Fibroblast of peridontal ligament (primary cell): ENCODE data around the gene FAM217B.
A peak's percentile ranks its signal among the peaks of the same experiment; 100 is the strongest.

Experiments
- DNase-seq: peaks from one replicate; pipeline ENCODE4 v3.0.0-alpha.2; 2010; ENCODE audit errors: extremely low read depth

The FAM217B gene, protein sequence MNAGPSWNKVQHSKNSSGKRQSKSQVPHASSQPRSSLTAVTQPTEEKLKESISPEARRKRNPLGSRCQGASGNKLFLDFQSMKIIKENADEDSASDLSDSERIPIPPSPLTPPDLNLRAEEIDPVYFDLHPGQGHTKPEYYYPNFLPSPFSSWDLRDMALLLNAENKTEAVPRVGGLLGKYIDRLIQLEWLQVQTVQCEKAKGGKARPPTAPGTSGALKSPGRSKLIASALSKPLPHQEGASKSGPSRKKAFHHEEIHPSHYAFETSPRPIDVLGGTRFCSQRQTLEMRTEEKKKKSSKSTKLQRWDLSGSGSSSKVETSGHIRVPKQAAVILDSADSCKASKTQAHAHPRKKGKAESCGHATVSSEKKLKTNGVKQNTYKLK

GRCh38 chr20:59940129-59940955 lies at the start of gene FAM217B, which contains the start of gene PPP1R3D:
Gene FAM217B (plus strand): TSS chr20:59940389. CDS start chr20:59943944, 3,555 bp downstream.
Gene PPP1R3D (minus strand): TSS chr20:59940305. CDS start chr20:59939931, 374 bp downstream.
- DNase-seq = peak; percentile 95

- no peak for DNase-seq
Observed at GRCh38 chr20:59891581-59891980, 48.6 kb upstream of the FAM217B start.

DNA sequence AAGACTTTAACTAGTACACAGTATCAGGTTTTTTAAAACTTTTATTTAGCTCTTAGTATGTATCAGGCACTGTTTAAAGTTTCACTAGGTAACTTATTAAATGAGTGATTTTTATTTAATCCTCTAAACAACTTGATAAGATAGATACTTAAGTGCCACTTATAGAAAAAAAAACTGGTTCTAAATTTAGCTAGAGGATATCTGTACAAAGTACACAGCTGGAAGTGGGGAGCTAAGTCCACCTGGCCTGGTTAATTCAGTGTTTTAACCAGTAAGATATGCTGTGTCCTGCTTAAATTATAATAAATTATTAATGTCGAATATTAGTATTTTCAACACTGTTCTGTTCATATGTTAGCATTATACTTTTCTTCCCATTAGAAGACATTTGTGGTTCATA lies 44.3 kb upstream of the FAM217B start:
- DNase-seq = no peak

GRCh38 chr20:59902470-59902869 lies 37.7 kb upstream of the FAM217B start:
- DNase-seq = no peak

- DNase-seq = no peak
Observed at GRCh38 chr20:59903621-59904020, 36.6 kb upstream of the FAM217B start.

GRCh38 chr20:59908855-59909254 lies 31.3 kb upstream of the FAM217B start:
- no peak for DNase-seq

DNA sequence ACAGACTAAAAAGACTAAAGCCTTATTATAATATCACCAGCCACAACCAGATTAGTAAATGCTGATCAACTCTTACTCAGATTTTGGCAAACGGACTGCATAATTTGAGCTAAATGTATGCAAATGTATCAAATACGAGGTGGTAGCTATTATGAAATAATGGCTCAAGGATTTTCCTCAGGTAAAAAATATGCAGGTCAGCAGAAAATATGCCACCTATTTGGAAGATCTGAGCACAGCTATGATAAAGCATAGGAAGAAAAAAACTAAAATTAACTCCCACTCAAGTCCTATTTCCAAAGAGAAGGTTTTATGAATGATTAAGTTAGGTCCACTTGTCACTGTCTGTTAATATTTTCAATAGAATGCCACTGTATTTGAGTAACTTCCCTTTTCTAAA lies 29.1 kb upstream of the FAM217B start:
- DNase-seq = no peak

DNA sequence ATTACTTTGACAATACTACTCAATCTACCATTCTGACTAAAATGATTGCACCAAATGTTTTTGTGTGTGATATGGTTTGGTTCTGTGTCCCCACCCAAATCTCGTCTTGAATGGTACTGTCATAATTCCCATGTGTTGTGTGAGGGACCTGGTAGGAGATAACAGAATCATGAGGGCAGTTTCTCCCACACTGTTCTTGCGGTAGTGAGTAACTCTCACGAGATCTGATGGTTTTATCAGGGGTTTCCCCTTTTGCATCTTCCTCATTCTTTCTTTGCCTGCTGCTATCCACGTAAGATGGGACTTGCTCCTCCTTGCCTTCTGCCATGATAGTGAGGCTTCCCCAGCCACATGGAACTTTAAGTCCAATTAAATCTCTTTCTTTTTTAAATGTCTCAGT lies 27.6 kb upstream of the FAM217B start:
- no peak for DNase-seq

DNA sequence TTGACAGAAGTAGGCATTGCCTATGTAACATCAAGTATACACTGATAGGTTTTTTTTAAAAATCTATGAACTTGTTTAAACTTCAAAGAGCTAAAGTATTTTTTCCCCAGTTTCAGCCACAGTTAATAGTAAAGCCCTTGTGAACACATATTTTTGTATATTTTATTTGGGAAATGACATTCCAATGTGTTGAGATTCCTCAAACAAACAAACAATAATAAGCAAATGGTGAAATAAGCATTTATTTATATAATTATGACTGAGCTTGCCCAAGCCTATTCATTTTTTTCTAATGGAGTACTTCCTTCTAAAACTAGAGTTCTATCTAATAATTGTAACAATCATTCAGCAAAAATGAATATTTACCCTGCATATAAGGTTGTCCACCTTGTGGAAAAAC lies 19.2 kb upstream of the FAM217B start:
- DNase-seq = peak; percentile 8

GRCh38 chr20:59923514-59923913 lies 16.7 kb upstream of the FAM217B start:
- DNase-seq = no peak

DNA sequence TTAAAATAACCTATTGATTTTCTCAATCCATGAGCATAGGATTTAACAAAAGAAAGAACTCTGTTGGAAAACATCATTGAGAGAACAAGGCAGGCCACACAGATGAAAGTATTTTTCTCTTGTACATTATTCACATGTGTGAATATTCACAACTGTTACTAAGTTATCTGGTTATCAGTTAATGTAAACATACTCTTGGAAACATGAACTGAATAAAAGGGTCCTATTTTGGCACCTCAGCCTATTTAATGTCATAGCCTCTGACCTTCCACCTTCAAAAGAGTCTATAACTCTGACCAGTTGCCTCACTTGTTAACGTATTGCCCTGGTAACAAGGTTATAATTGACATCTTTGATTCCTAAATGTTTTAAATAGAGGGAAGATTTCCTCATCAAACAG lies 14.8 kb upstream of the FAM217B start:
- no peak for DNase-seq

DNA sequence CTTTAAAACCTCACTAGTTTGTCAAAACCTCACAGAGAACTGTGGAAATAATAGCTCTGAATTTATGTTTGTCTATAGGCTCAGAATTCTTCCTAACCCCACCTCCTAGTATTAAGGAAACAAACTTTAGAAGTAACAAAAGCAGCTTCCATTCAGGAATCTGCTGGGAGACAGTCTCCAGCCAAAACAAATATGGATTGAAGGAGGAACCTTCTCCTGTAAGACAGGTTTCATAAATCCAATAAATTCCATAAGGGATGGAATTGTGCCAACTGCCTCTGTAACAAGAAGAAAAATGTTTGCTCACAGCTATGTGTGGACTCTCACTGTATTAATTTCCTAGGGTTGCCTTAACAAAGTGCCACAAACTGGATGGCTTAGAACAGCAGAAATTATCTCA lies 14.3 kb upstream of the FAM217B start:
- DNase-seq = no peak

GRCh38 chr20:59931511-59932312 lies 8.5 kb upstream of the FAM217B start:
- DNase-seq = peak; percentile 31

GRCh38 chr20:59932616-59933295 lies 7.4 kb upstream of the FAM217B start:
- no peak for DNase-seq

- DNase-seq = peak; percentile 22
Observed at GRCh38 chr20:59933296-59933848, 6.8 kb upstream of the FAM217B start, which contains the start of gene SYCP2. Gene SYCP2 (minus strand): TSS chr20:59933637. CDS start chr20:59922413, 11,224 bp downstream.

DNA sequence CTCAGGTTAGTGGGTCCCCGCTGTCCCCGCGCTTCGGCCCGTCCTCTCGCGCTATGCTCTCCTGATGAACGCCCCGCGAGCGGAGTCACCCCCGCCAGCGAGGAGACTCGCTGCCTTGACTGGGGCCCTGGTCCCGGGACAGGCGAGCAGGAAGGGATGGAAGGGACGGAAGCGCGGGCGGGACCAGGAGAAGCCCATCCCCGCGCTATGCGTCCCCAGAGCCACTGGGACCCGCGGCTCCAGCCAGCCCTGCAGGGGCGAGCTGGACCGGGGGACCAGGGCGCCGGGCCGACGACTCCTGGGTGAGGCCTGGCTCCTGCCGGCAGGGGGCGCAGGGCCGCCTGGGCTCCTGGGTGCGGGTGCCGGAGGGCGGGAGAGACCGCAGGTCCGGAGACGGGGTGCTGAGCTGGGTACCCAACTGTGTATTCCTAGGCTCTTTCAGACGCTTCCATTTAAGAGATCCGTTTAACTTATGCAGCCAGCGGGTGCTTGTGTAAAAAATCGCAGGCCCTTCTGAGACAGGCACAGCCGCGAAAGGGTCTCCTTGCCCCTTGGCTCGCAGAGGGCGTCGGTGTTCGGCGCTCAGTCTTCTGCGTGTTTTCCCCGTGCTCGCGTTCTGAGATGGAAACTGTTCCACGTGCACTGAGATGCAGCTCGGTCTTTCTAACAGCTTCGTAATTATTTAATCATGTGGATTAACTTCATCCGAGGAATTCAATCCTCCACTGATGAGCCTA lies 6.2 kb upstream of the FAM217B start:
- peak; percentile 54 for DNase-seq

DNA sequence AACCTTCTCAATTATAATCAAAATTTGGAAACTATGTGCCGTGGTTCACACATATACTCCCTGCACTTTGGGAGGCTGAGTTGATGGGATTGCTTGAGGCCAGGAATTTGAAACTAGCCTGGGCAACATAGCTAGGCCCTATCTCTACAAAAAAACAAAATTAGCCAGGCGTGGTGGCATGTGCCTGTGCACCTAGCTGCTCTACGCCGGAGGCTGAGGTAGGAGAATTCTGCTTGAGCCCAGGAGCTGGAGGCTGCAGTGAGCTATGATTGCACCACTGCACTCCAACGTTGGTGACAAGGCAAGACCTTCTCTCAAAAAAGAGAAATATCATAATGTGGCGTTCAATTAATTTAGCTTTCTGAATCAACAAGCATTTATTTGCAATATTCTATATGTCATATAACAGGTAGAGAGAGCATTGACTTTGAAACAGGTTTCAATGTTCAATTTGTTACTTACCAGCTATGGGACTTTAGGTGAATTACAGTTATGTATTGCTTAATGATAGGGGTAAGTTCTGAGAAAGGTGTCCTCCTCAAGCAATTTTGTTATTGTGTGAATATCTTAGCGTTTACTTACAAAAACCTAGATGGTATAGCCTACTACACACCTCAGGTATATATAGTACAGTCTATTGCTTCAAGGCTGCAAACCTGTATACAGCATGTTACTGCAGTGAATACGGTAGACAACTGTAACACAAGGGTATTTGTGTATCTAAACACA lies 4.6 kb upstream of the FAM217B start:
- no peak for DNase-seq

DNA sequence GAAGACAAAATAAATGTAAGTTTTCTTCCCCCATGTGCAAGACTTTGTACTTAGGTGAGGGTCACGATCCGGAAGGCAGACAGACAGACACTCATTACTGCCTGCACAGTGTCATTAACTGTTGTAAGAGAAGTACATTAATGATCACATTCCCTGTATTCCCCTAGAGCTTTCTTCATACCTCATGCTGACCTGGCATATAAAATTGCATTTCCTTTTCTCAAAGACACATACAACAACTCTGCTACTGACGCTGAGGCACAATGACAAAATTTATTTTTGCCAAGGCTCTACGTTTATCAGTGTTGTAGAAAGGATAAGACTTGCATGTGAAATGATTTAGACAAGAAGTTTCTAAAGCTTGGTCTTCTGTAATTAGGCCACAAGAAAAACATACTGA lies 3.8 kb upstream of the FAM217B start:
- no peak for DNase-seq

DNA sequence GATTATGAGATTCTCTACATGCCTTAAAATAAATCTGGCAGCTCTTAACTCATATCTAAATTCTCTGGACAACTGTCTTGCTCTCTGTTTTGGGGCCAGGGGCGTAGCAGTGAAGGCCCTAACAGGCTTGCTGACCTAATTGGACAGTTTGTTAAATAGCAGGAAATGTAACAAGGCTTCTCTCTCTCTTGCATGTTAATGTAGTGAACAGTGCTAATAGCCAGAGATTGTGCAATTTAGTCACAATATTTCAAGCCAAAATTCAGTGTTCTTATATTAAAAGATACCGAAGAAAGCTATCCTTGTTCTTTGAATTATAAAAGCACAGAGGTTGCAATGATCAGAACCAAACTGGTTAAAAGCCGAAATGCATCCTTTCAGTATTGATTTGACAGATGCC lies 3.0 kb upstream of the FAM217B start:
- no peak for DNase-seq

DNA sequence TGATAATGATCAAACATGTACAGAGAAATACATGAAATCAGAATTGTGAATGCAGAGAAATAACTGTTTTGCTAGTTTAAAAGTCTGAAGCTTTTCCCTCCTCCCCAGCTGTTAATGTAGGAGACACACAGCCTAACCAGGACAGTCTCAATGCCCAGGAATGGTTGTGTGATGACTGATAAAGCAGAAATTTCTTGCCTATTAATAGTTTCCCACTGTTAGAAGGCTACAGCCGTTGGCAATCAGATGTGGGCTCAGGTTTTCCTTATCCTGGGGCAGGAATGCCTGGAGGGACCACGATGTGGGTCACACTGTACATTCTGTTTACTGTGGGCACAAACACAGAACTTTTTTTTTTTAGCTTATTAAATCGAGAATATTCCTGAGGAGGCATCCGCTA lies 2.0 kb upstream of the FAM217B start:
- DNase-seq = peak; percentile 28
